Activated CD8-positive, alpha-beta memory T cell treated with anti-CD3 and anti-CD28 coated beads for 24 hours (primary cell): ENCODE results near the gene MIAT.
"Not testable (repeated sequence)": the region's sequence is repeated elsewhere in the genome, so short reads cannot be mapped to it uniquely, and the experiment has no call there.

Experiments
- DNase-seq: peaks from one replicate; pipeline ENCODE4 v3.0.0-alpha.2; 2020

The MIAT gene

GRCh38 chr22:26656891-26657851 is at the start of gene MIAT:
Gene MIAT, plus strand, starts transcription at chr22:26657588.
- DNase-seq, result peak; percentile 81

- DNase-seq, result no peak
Observed at GRCh38 chr22:26608129-26608528, 49.3 kb upstream of the MIAT start.

- no peak for DNase-seq
Observed at GRCh38 chr22:26609287-26609686, 48.1 kb upstream of the MIAT start.

GRCh38 chr22:26610072-26610958 is 47.1 kb upstream of the MIAT start:
- DNase-seq, result no peak

GRCh38 chr22:26610996-26611395 is 46.4 kb upstream of the MIAT start:
- no peak for DNase-seq

- no peak for DNase-seq
Observed at GRCh38 chr22:26612652-26613051, 44.7 kb upstream of the MIAT start.

GRCh38 chr22:26613753-26614152 is 43.6 kb upstream of the MIAT start:
- not testable (repeated sequence) for DNase-seq

GRCh38 chr22:26614322-26614721 is 43.1 kb upstream of the MIAT start:
- DNase-seq, result no peak

- no peak for DNase-seq
Observed at GRCh38 chr22:26615149-26615548, 42.2 kb upstream of the MIAT start.

GRCh38 chr22:26615830-26616435 is 41.5 kb upstream of the MIAT start:
- no peak for DNase-seq

- no peak for DNase-seq
Observed at GRCh38 chr22:26616650-26617049, 40.7 kb upstream of the MIAT start.

GRCh38 chr22:26617271-26618199 is 39.9 kb upstream of the MIAT start, which contains the start of gene CRYBB1:
Gene CRYBB1, minus strand, starts transcription at chr22:26618027. Its CDS starts 1,708 bp downstream, at chr22:26616319.
- no peak for DNase-seq

GRCh38 chr22:26618455-26618854 is 38.9 kb upstream of the MIAT start:
- DNase-seq, result no peak

GRCh38 chr22:26619510-26619909 is 37.9 kb upstream of the MIAT start:
- DNase-seq, result no peak

- DNase-seq, result no peak
Observed at GRCh38 chr22:26620197-26620596, 37.2 kb upstream of the MIAT start.

GRCh38 chr22:26621663-26622062 is 35.7 kb upstream of the MIAT start, which contains the start of gene CRYBA4:
Gene CRYBA4, plus strand, starts transcription at chr22:26621963. Its CDS starts 634 bp downstream, at chr22:26622597.
- no peak for DNase-seq

- DNase-seq, result no peak
Observed at GRCh38 chr22:26623984-26624383, 33.4 kb upstream of the MIAT start.

- no peak for DNase-seq
Observed at GRCh38 chr22:26624803-26625202, 32.6 kb upstream of the MIAT start.

GRCh38 chr22:26629988-26630761 is 27.2 kb upstream of the MIAT start:
- DNase-seq, result no peak

- DNase-seq, result no peak
Observed at GRCh38 chr22:26631282-26631681, 26.1 kb upstream of the MIAT start.
